HEK293T (cell line): ENCODE measurements around the gene BLOC1S1.

ENCODE experiments used
- ELF4 ChIP-seq: fragments of 450-650 bp; IDR thresholded peaks from 2 replicates; pipeline ENCODE4 v1.6.1; 2017; ENCODE audit warnings: antibody characterized with exemption
- L3MBTL2 ChIP-seq: fragments of 450-650 bp; conservative IDR thresholded peaks from 2 replicates; pipeline ENCODE4 v1.6.1; 2016; ENCODE audit warnings: mild to moderate bottlenecking

GRCh38 chr12:55728939-55729818 is 13.3 kb downstream of the BLOC1S1 start, which contains the start of gene CD63:
- TF ChIP-seq L3MBTL2: peak; percentile 65
- peak; percentile 52; the same call in 1 of the 2 replicates for TF ChIP-seq ELF4
